H1 (cell line): Measurements from ENCODE around the gene TDRD15. TPM values are rescaled to one million over a fixed set of nuclear protein-coding genes. Genes with fewer than 3 reads are reported as not detected.

Experiments used
- CTCF ChIA-PET: fragments of 300-600 bp; sonication (Branson Sonifier 250); formaldehyde crosslinking; loops from one replicate; lab custom pipeline; 2021; ENCODE audit not compliant: partially characterized antibody; lab: Charles Lee
- POLR2A ChIA-PET: fragments of 300-600 bp; sonication (Branson Sonifier 250); formaldehyde crosslinking; loops from one replicate; lab custom pipeline; 2021; ENCODE audit warnings: inconsistent platforms; ENCODE audit not compliant: partially characterized antibody; lab: Charles Lee
- DNase-seq, 2 experiments: peaks; one replicate each; pipeline versions ENCODE4 v3.0.0 to v3.0.0-alpha.2; 2010 to 2022; ENCODE audit warnings: low spot score in 2 of 2, low read depth in 1 of 2, mixed read lengths in 1 of 2
- FAIRE-seq: peaks from 2 replicates; lab custom pipeline; 2011; peaks lifted over from hg19 to GRCh38; lab: Jason Lieb, UNC
- H2AFZ ChIP-seq: 2 replicates; pipeline ENCODE4 v1.8.1; 2012; ENCODE audit warnings: low read length, inconsistent platforms
- H2AK5ac ChIP-seq: 2 replicates; pipeline ENCODE4 v1.6.1; 2013; ENCODE audit warnings: low read depth, low read length
- H2BK120ac ChIP-seq: replicated peaks from 2 replicates; pipeline ENCODE3; 2013; ENCODE audit warnings: low read depth, low read length, inconsistent platforms
- H2BK12ac ChIP-seq: 2 replicates; pipeline ENCODE4 v1.6.1; 2013; ENCODE audit warnings: low read depth, low read length
- H2BK15ac ChIP-seq: 2 replicates; pipeline ENCODE4 v1.6.1; 2013; ENCODE audit warnings: low read length
- H2BK20ac ChIP-seq: 2 replicates; pipeline ENCODE4 v1.6.1; 2013; ENCODE audit warnings: low read length
- H2BK5ac ChIP-seq: 2 replicates; pipeline ENCODE4 v1.6.1; 2013; ENCODE audit warnings: low read depth, low read length
- H3K14ac ChIP-seq: 2 replicates; pipeline ENCODE4 v1.6.1; 2013; ENCODE audit warnings: inconsistent platforms; ENCODE audit not compliant: insufficient read length
- H3K18ac ChIP-seq: 2 replicates; pipeline ENCODE4 v1.6.1; 2013; ENCODE audit warnings: low read length; ENCODE audit errors: extremely low read depth
- H3K23ac ChIP-seq: 2 replicates; pipeline ENCODE4 v1.6.1; 2013; ENCODE audit warnings: inconsistent platforms; ENCODE audit not compliant: insufficient read length
- H3K23me2 ChIP-seq: 2 replicates; pipeline ENCODE4 v1.6.1; 2013; ENCODE audit warnings: low read depth, low read length
- H3K27ac ChIP-seq: 2 replicates; pipeline ENCODE4 v1.6.1; 2011; ENCODE audit warnings: low read depth, low read length, inconsistent platforms
- H3K27me3 ChIP-seq, 4 experiments: replicated peaks in 1 of 4; 1 replicate in 1 of 4; 2 replicates in 3 of 4; pipeline versions ENCODE4 v1.6.1 to v1.8.1; 2011 to 2013; ENCODE audit warnings: low read length in 3 of 4, mild to moderate bottlenecking in 3 of 4, inconsistent platforms in 2 of 4, mixed read lengths in 2 of 4, moderate library complexity in 1 of 4; ENCODE audit not compliant: control insufficient read depth in 3 of 4, insufficient read depth in 3 of 4; ENCODE audit errors: extremely low read depth in 1 of 4
- H3K36me3 ChIP-seq, 4 experiments: 2 replicates each; pipeline versions ENCODE4 v1.6.1 to v1.8.1; 2011 to 2013; ENCODE audit warnings: mild to moderate bottlenecking in 4 of 4, low read length in 3 of 4, moderate library complexity in 2 of 4, control low read depth in 1 of 4, inconsistent platforms in 1 of 4; ENCODE audit not compliant: insufficient read depth in 4 of 4, control insufficient read depth in 2 of 4
- H3K4ac ChIP-seq: replicated peaks from 2 replicates; pipeline ENCODE3; 2013; ENCODE audit warnings: low read length, low read depth, mixed read lengths, inconsistent platforms; ENCODE audit not compliant: insufficient read length
- H3K4me1 ChIP-seq, 4 experiments: replicated peaks in 1 of 4; 1 replicate in 1 of 4; 2 replicates in 3 of 4; pipeline versions ENCODE4 v1.6.1 to v1.8.1; 2011 to 2013; ENCODE audit warnings: low read length in 3 of 4, inconsistent platforms in 2 of 4, mixed read lengths in 1 of 4; ENCODE audit not compliant: insufficient read depth in 4 of 4, control insufficient read depth in 3 of 4
- H3K4me2 ChIP-seq, 2 experiments: 2 replicates each; pipeline versions ENCODE4 v1.6.1 to v1.8.1; 2011 to 2013; ENCODE audit warnings: low read depth in 2 of 2, low read length in 2 of 2, control low read depth in 1 of 2, inconsistent platforms in 1 of 2, mild to moderate bottlenecking in 1 of 2; ENCODE audit not compliant: insufficient read depth in 1 of 2
- H3K4me3 ChIP-seq, 4 experiments: fragments of 200-600, 300-600 bp in 1 of 4; sonication (generic), shearing (Covaris generic), sonication (Bioruptor Twin) in 1 of 4; 2 replicates each; pipeline versions ENCODE4 v1.5.1 to v1.8.1; 2011 to 2016; ENCODE audit warnings: low read length in 4 of 4, low read depth in 3 of 4, control low read depth in 2 of 4, inconsistent platforms in 2 of 4, mild to moderate bottlenecking in 2 of 4, mixed read lengths in 1 of 4, moderate library complexity in 1 of 4; ENCODE audit not compliant: insufficient read depth in 2 of 4; ENCODE audit errors: extremely low read depth in 1 of 4
- H3K56ac ChIP-seq: replicated peaks from 2 replicates; pipeline ENCODE3; 2013; ENCODE audit warnings: low read depth, mild to moderate bottlenecking, mixed read lengths, low read length, inconsistent platforms; ENCODE audit not compliant: insufficient read length
- H3K79me1 ChIP-seq: 2 replicates; pipeline ENCODE4 v1.6.1; 2013; ENCODE audit warnings: low read depth, low read length, control low read depth
- H3K79me2 ChIP-seq, 2 experiments: 2 replicates each; pipeline versions ENCODE4 v1.6.1 to v1.8.1; 2012 to 2013; ENCODE audit warnings: low read length in 2 of 2, mild to moderate bottlenecking in 2 of 2, inconsistent platforms in 1 of 2; ENCODE audit not compliant: insufficient read depth in 2 of 2, control insufficient read depth in 1 of 2
- H3K9ac ChIP-seq, 4 experiments: replicated peaks in 1 of 4; 1 replicate in 1 of 4; 2 replicates in 3 of 4; pipeline versions ENCODE4 v1.6.1 to v1.8.1; 2011 to 2013; ENCODE audit warnings: low read depth in 3 of 4, low read length in 3 of 4, control low read depth in 2 of 4, mild to moderate bottlenecking in 2 of 4, moderate library complexity in 2 of 4, inconsistent platforms in 1 of 4; ENCODE audit errors: extremely low read depth in 1 of 4
- H3K9me3 ChIP-seq, 2 experiments: 2 replicates each; pipeline versions ENCODE4 v1.6.1 to v1.8.1; 2012 to 2013; ENCODE audit warnings: mild to moderate bottlenecking in 2 of 2, moderate library complexity in 2 of 2, control low read depth in 1 of 2, inconsistent platforms in 1 of 2, low read depth in 1 of 2, low read length in 1 of 2, mixed read lengths in 1 of 2; ENCODE audit not compliant: insufficient read depth in 2 of 2
- H4K20me1 ChIP-seq, 2 experiments: replicated peaks in 1 of 2; 2 replicates each; pipeline versions ENCODE3 to v1.8.1; 2011 to 2013; ENCODE audit warnings: inconsistent platforms in 2 of 2, low read length in 2 of 2, mild to moderate bottlenecking in 1 of 2; ENCODE audit not compliant: insufficient read depth in 2 of 2, control insufficient read depth in 1 of 2
- H4K5ac ChIP-seq: 2 replicates; pipeline ENCODE4 v1.6.1; 2013; ENCODE audit warnings: low read length, low read depth, mixed read lengths, inconsistent platforms; ENCODE audit not compliant: insufficient read length
- H4K8ac ChIP-seq: 2 replicates; pipeline ENCODE4 v1.8.0; 2013; ENCODE audit warnings: mild to moderate bottlenecking, moderate library complexity, low read length, inconsistent platforms; ENCODE audit not compliant: insufficient read depth; ENCODE audit errors: extremely low read depth
- H4K91ac ChIP-seq: replicated peaks from 2 replicates; pipeline ENCODE3; 2013; ENCODE audit warnings: low read length, mixed read lengths, inconsistent platforms; ENCODE audit not compliant: insufficient read length
- CBX5 ChIP-seq: fragments of 300-800, 300-1000 bp; sonication (generic); IDR thresholded peaks from 2 replicates; pipeline ENCODE4 v1.7.1; 2016; ENCODE audit warnings: antibody characterized with exemption, low read length, low read depth
- GTF2F1 ChIP-seq: IDR thresholded peaks from 2 replicates; pipeline ENCODE4 v1.6.1; 2012; ENCODE audit warnings: low read depth, low read length, improper control_type of control experiment, borderline replicate concordance
- HDAC2 ChIP-seq, 2 experiments: fragments of 300-600 bp in 1 of 2; sonication (generic) in 1 of 2; IDR thresholded peaks; 2 replicates each; pipeline ENCODE4 v1.6.1; 2011 to 2012; ENCODE audit warnings: low read depth in 2 of 2, low read length in 2 of 2, mild to moderate bottlenecking in 2 of 2, moderate library complexity in 2 of 2, borderline replicate concordance in 1 of 2, inconsistent platforms in 1 of 2
- SIRT6 ChIP-seq: IDR thresholded peaks from one replicate; pipeline ENCODE4 v1.7.1; 2012; ENCODE audit warnings: low read length, inconsistent platforms
- WGBS, 2 experiments: shearing (Covaris generic) in 1 of 2; methylation state at CpG; one replicate each; pipeline versions ENCODE4 v1.1.6 to v1.1.7; 2013 to 2015; ENCODE audit warnings: low lambda C conversion rate in 2 of 2, mixed read lengths in 2 of 2, inconsistent platforms in 1 of 2, low coverage in 1 of 2, missing lambda C conversion rate in 1 of 2; ENCODE audit not compliant: insufficient replicate concordance in 2 of 2, insufficient coverage in 1 of 2, insufficient read length in 1 of 2; ENCODE audit errors: extremely low coverage in 1 of 2, missing lambda C conversion rate in 1 of 2; 5-methylcytosine and 5-hydroxymethylcytosine counted together
- polyA plus RNA-seq, 7 experiments: library from polyadenylated mRNA; depleted of rRNA in 3 of 7; stranded (reverse) in 5 of 7; unstranded in 2 of 7; fragments of >200 nt in 5 of 7; fragments of 200-250 nt in 2 of 7; gene quantifications; 1 replicate in 5 of 7; 2 replicates in 1 of 7; 4 replicates in 1 of 7; pipeline versions ENCODE4 v1.2.1 to v1.2.3, GENCODE V29; 2011 to 2013; ENCODE audit warnings: missing spikeins in 2 of 7, mixed read lengths in 2 of 7
- total RNA-seq: library from RNA; stranded (reverse); fragmentation: NEBNext Ultra II Directional; extraction: Animal tissue kit (Norgen Biotek cat#: 25700); gene quantifications from 2 replicates; pipeline ENCODE4 v1.2.1, GENCODE V29; 2021

Gene TDRD15
- total and polyA plus RNA-seq, 2 of the 8 experiments (the other 6 are each of a cell fraction or from before 2014, with no cell fraction given): not detected

DNA sequence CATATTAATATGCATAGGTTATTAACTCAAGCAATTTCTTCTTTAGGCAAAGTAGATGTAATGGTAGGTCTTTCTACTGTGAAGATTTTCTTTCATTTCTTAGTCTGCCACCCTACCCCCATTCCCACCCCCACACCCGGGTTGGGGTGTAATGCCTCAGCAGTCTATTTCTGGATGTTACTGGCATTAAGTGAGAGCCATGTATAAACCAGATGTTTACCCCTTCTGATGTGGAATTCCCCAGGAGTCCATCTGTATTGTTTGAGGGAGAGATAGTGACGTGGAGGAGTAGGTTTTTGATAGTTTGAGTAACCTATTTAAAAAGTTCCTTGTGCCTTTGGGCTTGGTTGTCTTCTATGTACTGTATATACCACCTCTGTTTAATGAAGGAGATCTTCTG lies 11.8 kb downstream of the TDRD15 start:
- H4K8ac ChIP-seq: no peak overlapping the region
- H3K79me1 ChIP-seq: no peaks in the 10 kb centered on the region
- H3K36me3 ChIP-seq: no peaks in the 10 kb centered on the region
- no peak for DNase-seq
- H2BK5ac ChIP-seq: no peak overlapping the region
- no peaks in the 10 kb centered on the region for H3K4me1 ChIP-seq
- H3K23me2 ChIP-seq: no peaks in the 10 kb centered on the region
- H2AFZ ChIP-seq: 0 out of 2 replicates have a peak overlapping the region, but pooled peaks have one; percentile 2
- H3K14ac ChIP-seq: no peak overlapping the region
- no peak overlapping the region for H3K56ac ChIP-seq
- FAIRE-seq: no peak
- H3K18ac ChIP-seq: no peak overlapping the region
- no peak overlapping the region for H2BK120ac ChIP-seq
- no peaks in the 10 kb centered on the region for H3K79me2 ChIP-seq
- no peaks in the 10 kb centered on the region for H4K20me1 ChIP-seq
- TF ChIP-seq GTF2F1 (no peak), SIRT6 (no peak), HDAC2 (IDR thresholded peaks at IDR 0.05; ENCODE audit: borderline replicate concordance in 1 of 2, low read depth in 2 of 2, low read length in 2 of 2) (no peak), CBX5 (no peak)
- ChIA-PET CTCF (no interaction called here), POLR2A (no interaction called here)
- no peaks in the 10 kb centered on the region for H3K9me3 ChIP-seq
- no peak overlapping the region for H3K4me2 ChIP-seq
- H2BK20ac ChIP-seq: no peak overlapping the region
- 93% methylated on average over 2 of the region's 2 CpGs; no CpG with 5 or more reads in 1 of the 2 experiments for WGBS, 2 experiments
- no peak overlapping the region for H3K23ac ChIP-seq
- H4K5ac ChIP-seq: no peak overlapping the region
- H3K4me3 ChIP-seq: no peak overlapping the region
- H3K4ac ChIP-seq: no peak overlapping the region
- H4K91ac ChIP-seq: no peak overlapping the region
- H3K9ac ChIP-seq: no peak overlapping the region
- no peak overlapping the region for H3K27ac ChIP-seq
- no peak overlapping the region for H2BK12ac ChIP-seq
- no peaks in the 10 kb centered on the region for H3K27me3 ChIP-seq
- no peak overlapping the region for H2AK5ac ChIP-seq
- H2BK15ac ChIP-seq: no peak overlapping the region
